Measurements from ENCODE around the gene ADGRG7.

GRCh38 chr3:100693225-100693624 lies 83.8 kb downstream of the ADGRG7 start:
- no peak for TF ChIP-seq EZH2phosphoT487 (IDR thresholded peaks at IDR 0.05; ENCODE audit: borderline replicate concordance, low read depth, low read length)
- TF ChIP-seq, protein P1, sequence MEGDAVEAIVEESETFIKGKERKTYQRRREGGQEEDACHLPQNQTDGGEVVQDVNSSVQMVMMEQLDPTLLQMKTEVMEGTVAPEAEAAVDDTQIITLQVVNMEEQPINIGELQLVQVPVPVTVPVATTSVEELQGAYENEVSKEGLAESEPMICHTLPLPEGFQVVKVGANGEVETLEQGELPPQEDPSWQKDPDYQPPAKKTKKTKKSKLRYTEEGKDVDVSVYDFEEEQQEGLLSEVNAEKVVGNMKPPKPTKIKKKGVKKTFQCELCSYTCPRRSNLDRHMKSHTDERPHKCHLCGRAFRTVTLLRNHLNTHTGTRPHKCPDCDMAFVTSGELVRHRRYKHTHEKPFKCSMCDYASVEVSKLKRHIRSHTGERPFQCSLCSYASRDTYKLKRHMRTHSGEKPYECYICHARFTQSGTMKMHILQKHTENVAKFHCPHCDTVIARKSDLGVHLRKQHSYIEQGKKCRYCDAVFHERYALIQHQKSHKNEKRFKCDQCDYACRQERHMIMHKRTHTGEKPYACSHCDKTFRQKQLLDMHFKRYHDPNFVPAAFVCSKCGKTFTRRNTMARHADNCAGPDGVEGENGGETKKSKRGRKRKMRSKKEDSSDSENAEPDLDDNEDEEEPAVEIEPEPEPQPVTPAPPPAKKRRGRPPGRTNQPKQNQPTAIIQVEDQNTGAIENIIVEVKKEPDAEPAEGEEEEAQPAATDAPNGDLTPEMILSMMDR (conservative IDR thresholded peaks at IDR 0.05; ENCODE audit: low read length): no peak

All from OCI-LY7 (cell line).